Nephron progenitor cell (in vitro differentiated cells): ENCODE results near the gene PBX4.
"Not testable (repeated sequence)": the region's sequence is repeated elsewhere in the genome, so short reads cannot be mapped to it uniquely, and the experiment has no call there.

Experiments used
- DNase-seq: peaks from one replicate; pipeline ENCODE4 v3.0.0; 2021
- H3K27ac Mint-ChIP-seq: 2 replicates; pipeline ENCODE4 v1.8.0; 2021; ENCODE audit warnings: mild to moderate bottlenecking, moderate library complexity, mixed read lengths
- H3K27me3 Mint-ChIP-seq: 2 replicates; pipeline ENCODE4 v1.8.0; 2021; ENCODE audit warnings: mild to moderate bottlenecking, low read depth, mixed read lengths; ENCODE audit not compliant: poor library complexity
- H3K36me3 Mint-ChIP-seq: 2 replicates; pipeline ENCODE4 v1.8.0; 2021; ENCODE audit warnings: low read depth, mixed read lengths
- H3K4me1 Mint-ChIP-seq: 2 replicates; pipeline ENCODE4 v1.8.0; 2021; ENCODE audit warnings: mixed read lengths
- H3K4me3 Mint-ChIP-seq: 2 replicates; pipeline ENCODE4 v1.8.0; 2021; ENCODE audit warnings: mild to moderate bottlenecking, moderate library complexity, mixed read lengths
- H3K9me3 Mint-ChIP-seq: 2 replicates; pipeline ENCODE4 v1.8.0; 2021; ENCODE audit warnings: mild to moderate bottlenecking, moderate library complexity, mixed read lengths
- CTCF ChIP-seq: fragments of 200-600 bp; sonication (generic); IDR thresholded peaks from 2 replicates; pipeline ENCODE4 v1.5.0; 2021; ENCODE audit warnings: antibody characterized with exemption

PBX4 gene

GRCh38 chr19:19618219-19619051, at the start of gene PBX4:
Gene PBX4, minus strand, starts transcription at chr19:19618687. Its CDS starts 58 bp downstream, at chr19:19618629.
- Mint-ChIP-seq H3K36me3 (peaks cover 6% of the 10 kb centered on the region), H3K4me3 (peak within 1 kb of the TSS; percentile 82), H3K9me3 (no peaks in the 10 kb centered on the region), H3K27ac (no peak within 1 kb of the TSS), H3K27me3 (peaks cover 4% of the 10 kb centered on the region), H3K4me1 (peaks cover 58% of the 10 kb centered on the region)
- DNase-seq, result peak; percentile 99
- no peak for TF ChIP-seq CTCF

- not testable (repeated sequence) for DNase-seq
Measured at GRCh38 chr19:19665420-19665948, 47.0 kb upstream of the PBX4 start.

GRCh38 chr19:19663256-19664120, 45.0 kb upstream of the PBX4 start, which contains the start of gene ATP13A1:
Gene ATP13A1, minus strand, starts transcription at chr19:19663676. Its CDS starts 10 bp downstream, at chr19:19663666.
- no peaks in the 10 kb centered on the region for H3K27me3 Mint-ChIP-seq
- TF ChIP-seq CTCF, result no peak
- H3K4me3 Mint-ChIP-seq, result peak within 1 kb of the TSS; percentile 93
- H3K27ac Mint-ChIP-seq, result peak within 1 kb of the TSS; percentile 92
- H3K9me3 Mint-ChIP-seq, result peaks cover 15% of the 10 kb centered on the region
- H3K36me3 Mint-ChIP-seq, result peaks cover 8% of the 10 kb centered on the region
- peaks cover 27% of the 10 kb centered on the region for H3K4me1 Mint-ChIP-seq
- DNase-seq, result peak; percentile 86

More at GRCh38 chr19:19665420-19665948, 47.0 kb upstream of the PBX4 start:
- peak overlapping the region; percentile 63 for H3K4me3 Mint-ChIP-seq
- peaks cover 35% of the 10 kb centered on the region for H3K4me1 Mint-ChIP-seq
- not testable (repeated sequence) for H3K27ac Mint-ChIP-seq, H3K36me3 Mint-ChIP-seq, H3K27me3 Mint-ChIP-seq
- H3K9me3 Mint-ChIP-seq, result peaks cover 18% of the 10 kb centered on the region

GRCh38 chr19:19662871-19663255, 44.4 kb upstream of the PBX4 start:
- H3K9me3 Mint-ChIP-seq, result peaks cover 10% of the 10 kb centered on the region
- H3K4me1 Mint-ChIP-seq, result peaks cover 20% of the 10 kb centered on the region
- no peak for DNase-seq
- H3K4me3 Mint-ChIP-seq, result peak overlapping the region; percentile 93
- H3K36me3 Mint-ChIP-seq, result peaks cover 13% of the 10 kb centered on the region
- no peak for TF ChIP-seq CTCF
- H3K27me3 Mint-ChIP-seq, result no peaks in the 10 kb centered on the region
- peak overlapping the region; percentile 41 for H3K27ac Mint-ChIP-seq

GRCh38 chr19:19662344-19662743, 43.9 kb upstream of the PBX4 start:
- peaks cover 10% of the 10 kb centered on the region for H3K9me3 Mint-ChIP-seq
- no peak for TF ChIP-seq CTCF
- peak overlapping the region; percentile 93 for H3K4me3 Mint-ChIP-seq

More at GRCh38 chr19:19662344-19662743, 43.9 kb upstream of the PBX4 start:
- Mint-ChIP-seq H3K27me3 (no peaks in the 10 kb centered on the region), H3K27ac (peak overlapping the region; percentile 41), H3K36me3 (peaks cover 17% of the 10 kb centered on the region), H3K4me1 (peaks cover 20% of the 10 kb centered on the region)
- no peak for DNase-seq
